ENCODE measurements around the gene PTOV1.

The PTOV1 gene

DNA sequence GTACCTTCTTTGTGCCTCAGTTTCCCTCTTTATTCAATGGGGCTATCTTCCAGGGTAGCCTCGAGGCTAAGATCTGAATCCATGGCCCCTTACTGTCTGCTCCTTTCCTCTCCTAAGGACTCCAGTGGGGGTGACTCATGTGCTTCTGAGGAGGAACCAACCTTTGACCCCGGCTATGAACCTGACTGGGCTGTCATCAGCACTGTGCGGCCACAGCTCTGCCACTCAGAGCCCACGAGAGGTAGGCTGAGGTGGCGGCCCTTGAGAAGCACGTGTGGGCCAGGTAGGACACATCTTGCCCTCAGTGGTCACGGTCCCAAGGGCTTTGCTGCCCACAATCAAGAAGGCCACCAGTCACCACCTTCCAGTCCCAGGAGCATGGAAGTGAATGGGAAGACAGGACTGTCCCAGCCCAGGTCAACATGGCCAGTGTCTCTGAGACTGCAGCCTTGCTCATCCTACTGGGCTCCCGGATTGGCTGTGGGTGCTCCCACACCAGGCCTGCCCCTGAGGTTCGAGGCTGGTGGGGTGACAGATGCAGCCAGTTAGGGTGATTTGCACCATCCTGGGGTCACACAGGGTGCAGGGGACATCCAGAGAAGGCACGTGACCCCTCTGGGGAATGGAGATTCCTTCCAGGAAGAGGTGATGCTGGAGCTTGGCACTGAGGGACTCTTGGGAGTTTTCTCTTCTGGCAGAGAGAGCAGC is 29.4 kb downstream of the PTOV1 start:
- no peak overlapping the region for H3K4me3 ChIP-seq (ENCODE audit: low read depth, low read length)
- DNase-seq (ENCODE audit: low read depth), result no peak
- TF ChIP-seq, protein P1, sequence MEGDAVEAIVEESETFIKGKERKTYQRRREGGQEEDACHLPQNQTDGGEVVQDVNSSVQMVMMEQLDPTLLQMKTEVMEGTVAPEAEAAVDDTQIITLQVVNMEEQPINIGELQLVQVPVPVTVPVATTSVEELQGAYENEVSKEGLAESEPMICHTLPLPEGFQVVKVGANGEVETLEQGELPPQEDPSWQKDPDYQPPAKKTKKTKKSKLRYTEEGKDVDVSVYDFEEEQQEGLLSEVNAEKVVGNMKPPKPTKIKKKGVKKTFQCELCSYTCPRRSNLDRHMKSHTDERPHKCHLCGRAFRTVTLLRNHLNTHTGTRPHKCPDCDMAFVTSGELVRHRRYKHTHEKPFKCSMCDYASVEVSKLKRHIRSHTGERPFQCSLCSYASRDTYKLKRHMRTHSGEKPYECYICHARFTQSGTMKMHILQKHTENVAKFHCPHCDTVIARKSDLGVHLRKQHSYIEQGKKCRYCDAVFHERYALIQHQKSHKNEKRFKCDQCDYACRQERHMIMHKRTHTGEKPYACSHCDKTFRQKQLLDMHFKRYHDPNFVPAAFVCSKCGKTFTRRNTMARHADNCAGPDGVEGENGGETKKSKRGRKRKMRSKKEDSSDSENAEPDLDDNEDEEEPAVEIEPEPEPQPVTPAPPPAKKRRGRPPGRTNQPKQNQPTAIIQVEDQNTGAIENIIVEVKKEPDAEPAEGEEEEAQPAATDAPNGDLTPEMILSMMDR (IDR thresholded peaks at IDR 0.05; ENCODE audit: insufficient read depth, low read depth, low read length, missing control alignments), result no peak

DNA sequence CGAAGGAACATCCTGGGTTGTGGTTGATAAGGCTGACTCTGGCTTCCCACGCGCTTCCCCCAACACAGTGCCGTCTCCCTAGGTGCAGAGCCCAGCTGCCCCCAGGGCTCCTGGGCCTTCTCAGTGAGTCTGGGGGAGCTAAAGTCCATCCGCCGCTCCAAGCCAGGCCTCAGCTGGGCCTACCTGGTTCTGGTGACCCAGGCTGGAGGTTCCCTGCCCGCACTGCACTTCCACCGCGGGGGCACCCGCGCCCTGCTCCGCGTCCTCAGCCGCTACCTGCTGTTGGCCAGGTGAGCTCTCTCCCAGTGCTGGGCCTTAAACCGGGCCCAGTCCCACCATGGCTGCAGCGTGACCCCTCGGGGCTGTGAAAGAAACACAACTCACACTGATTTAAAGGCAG is 30.2 kb downstream of the PTOV1 start:
- no peak overlapping the region for H3K4me3 ChIP-seq (ENCODE audit: low read depth, low read length)
- TF ChIP-seq, protein P1 (IDR thresholded peaks at IDR 0.05; ENCODE audit: insufficient read depth, low read depth, low read length, missing control alignments), result no peak
- DNase-seq (ENCODE audit: low read depth), result no peak

DNA sequence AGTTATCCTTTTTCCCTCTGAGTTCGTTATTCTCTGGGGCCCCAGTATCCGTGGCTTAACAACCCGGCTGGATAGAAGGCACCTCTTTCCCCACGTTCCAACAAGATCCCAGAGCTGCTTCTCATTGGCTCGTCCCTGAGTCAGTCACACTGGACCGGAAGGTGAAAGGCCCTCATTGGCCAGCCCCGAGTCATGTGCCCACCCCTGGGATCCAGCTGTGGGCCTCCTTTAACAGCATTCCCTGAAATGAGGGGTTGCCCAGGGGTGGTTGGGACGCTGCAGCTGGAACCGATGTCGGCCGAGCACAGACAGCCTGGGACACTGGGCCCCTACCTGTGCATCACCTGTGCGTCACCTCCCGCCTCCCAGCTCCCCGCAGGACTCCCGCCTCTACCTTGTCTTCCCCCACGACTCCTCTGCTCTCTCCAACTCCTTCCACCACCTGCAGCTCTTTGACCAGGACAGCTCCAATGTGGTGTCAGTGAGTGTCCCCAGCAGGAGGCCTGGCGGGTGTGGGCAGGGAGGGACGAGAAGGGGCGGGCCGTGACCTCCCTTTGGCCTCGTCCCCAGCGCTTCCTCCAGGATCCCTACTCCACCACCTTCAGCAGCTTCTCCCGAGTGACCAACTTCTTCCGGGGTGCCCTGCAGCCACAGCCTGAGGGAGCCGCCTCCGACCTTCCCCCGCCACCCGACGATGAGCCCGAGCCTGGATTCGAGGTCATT is 30.9 kb downstream of the PTOV1 start:
- DNase-seq (ENCODE audit: low read depth), result no peak
- H3K4me3 ChIP-seq (ENCODE audit: low read depth, low read length), result no peak overlapping the region
- TF ChIP-seq, protein P1 (IDR thresholded peaks at IDR 0.05; ENCODE audit: insufficient read depth, low read depth, low read length, missing control alignments), result no peak

DNA sequence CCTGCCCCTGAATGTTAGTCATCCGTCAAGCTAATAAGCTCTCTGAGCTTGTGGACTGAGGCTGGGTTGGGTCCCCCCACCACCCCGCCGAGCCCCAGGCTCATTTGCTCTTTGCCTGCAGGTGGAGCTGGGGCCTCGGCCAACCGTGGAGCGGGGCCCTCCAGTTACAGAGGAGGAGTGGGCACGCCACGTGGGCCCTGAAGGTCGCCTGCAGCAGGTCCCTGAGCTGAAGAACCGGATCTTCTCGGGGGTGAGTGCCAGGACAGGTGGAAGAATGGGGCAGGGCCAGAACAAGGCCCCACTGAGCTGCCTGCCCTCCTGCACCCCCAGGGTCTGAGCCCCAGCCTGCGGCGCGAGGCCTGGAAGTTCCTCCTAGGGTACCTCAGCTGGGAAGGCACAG is 31.7 kb downstream of the PTOV1 start:
- no peak for DNase-seq (ENCODE audit: low read depth)
- TF ChIP-seq, protein P1 (IDR thresholded peaks at IDR 0.05; ENCODE audit: insufficient read depth, low read depth, low read length, missing control alignments), result no peak
- H3K4me3 ChIP-seq (ENCODE audit: low read depth, low read length), result no peak overlapping the region

DNA sequence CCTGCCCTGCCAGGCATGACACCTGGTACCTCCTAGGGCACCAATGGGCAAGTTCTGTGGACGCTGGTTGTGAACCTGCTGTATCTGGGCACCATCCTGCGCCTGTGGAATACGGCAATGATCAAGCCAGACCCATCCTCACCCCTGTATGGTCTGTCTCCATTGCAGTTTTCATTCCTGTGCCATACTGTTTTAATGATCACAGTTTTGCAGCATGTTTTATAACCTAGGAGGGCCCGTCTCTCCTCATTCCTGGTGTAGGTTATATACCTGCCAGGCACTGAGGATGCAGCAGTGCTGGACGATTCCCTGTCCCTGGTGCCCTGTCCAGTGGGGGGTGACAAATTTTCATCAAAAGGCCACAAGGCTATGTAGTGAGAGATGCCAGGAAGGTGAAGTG is 32.1 kb downstream of the PTOV1 start:
- TF ChIP-seq, protein P1 (IDR thresholded peaks at IDR 0.05; ENCODE audit: insufficient read depth, low read depth, low read length, missing control alignments), result no peak
- no peak for DNase-seq (ENCODE audit: low read depth)
- no peak overlapping the region for H3K4me3 ChIP-seq (ENCODE audit: low read depth, low read length)

DNA sequence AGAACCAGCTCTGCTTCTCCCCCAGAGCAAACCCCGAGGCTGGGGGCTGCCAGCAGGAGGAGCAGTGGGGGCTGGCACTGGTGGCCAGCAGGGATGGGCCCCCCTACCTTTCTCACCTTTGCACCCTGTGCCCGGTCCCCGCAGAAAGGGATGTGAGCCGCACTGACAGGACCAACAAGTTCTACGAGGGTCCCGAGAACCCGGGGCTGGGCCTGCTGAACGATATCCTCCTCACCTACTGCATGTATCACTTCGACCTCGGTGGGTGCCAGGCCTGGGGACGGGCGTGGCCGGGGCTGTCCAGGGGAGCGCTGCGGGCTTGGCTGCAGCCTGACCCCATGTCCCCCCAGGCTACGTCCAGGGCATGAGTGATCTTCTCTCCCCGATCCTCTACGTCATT is 33.1 kb downstream of the PTOV1 start:
- H3K4me3 ChIP-seq (ENCODE audit: low read depth, low read length), result no peak overlapping the region
- TF ChIP-seq, protein P1 (IDR thresholded peaks at IDR 0.05; ENCODE audit: insufficient read depth, low read depth, low read length, missing control alignments), result no peak

More for the DNA sequence above, 33.1 kb downstream of the PTOV1 start:
- DNase-seq (ENCODE audit: low read depth), result no peak

Data from GM12865 (cell line).